ENCODE results near the gene PHOSPHO1.
"Not testable (repeated sequence)": the region's sequence is repeated elsewhere in the genome, so short reads cannot be mapped to it uniquely, and the experiment has no call there.

Gene PHOSPHO1

DNA sequence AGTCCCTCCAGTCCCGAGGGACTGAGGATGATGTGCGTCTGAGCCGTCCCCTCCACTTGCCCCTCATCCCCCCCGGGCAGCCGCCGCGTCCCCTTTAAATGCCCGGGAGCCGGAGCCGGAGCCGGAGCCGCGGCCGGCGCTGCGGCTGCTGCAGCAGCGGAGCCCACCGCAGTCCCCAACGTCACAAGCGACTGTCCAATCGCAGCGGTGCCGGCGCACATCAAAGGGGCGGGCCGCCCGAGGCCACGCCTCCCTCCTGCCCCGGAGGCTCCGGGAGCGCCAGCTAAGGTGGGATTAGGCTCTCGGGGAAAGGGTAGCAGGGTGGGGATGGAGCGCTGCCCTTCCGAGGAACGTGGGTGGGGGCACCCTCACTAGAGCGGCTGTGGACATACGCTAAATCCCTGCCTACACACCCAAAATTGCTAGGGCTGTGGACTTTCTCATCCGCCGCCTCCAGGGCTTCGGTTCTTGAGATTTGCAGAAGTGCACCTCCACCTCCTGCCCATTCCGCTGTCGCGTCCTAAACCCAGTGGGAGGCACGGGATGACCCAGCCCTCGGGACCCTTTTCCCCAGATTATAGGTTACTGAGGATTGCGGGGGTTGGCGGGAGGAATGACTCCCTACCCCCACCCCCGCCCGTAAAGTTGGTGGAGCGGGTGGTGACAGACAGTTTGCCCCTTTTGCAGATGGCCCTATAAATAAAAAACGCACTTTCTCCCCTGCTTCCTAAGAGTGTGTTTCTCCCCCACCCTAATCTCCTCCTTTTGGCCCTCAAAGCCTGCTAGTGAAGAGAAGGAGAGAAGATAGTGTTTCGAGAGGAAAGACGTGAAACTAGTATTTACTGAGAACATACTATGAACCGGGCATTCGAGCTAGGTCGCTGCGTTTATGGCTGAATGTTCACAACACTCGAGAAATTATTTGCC is at the start of gene PHOSPHO1:
PHOSPHO1 (minus strand) TSS at position 152 of the 927 bp plus-strand sequence. CDS start 4,096 bp downstream, outside the sequence.
- DNase-seq: peak; percentile 78

GRCh38 chr17:49280061-49280460 is 49.5 kb upstream of the PHOSPHO1 start:
- no peak for DNase-seq

DNA sequence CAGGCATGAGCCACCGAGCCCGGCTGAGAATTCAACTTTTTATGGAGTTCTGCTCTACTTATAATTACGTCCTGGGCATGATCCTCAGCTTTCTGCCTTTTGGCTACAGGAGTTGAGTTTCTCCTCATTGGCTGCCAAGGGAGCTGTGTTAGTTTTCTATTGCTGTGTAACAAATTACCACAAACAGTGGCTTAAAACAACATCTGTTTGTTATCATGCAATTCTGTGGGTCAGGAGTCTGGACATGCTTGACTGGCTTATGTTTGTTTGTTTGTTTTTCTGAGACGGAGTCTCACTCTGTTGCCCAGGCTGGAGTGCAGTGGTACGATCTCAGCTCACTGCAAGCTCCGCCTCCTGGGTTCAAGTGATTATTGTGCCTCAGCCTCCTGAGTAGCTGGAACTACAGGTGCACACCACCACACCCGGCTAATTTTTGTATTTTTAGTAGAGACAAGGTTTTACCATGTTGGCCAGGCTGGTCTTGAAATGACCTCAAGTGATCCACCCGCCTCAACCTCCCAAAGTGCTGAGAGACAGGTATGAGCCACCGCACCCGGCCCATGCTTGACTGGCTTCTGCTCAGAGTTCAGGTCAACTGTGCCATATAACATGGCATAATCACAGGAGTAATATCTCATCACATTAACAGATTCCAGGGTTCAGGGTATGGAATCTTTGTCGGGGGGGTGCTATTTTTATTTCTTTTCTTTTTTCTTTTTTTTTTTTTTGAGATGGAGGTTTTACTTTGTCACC is 48.9 kb upstream of the PHOSPHO1 start:
- DNase-seq: not testable (repeated sequence)

GRCh38 chr17:49278076-49278475 is 47.5 kb upstream of the PHOSPHO1 start:
- DNase-seq: no peak

DNA sequence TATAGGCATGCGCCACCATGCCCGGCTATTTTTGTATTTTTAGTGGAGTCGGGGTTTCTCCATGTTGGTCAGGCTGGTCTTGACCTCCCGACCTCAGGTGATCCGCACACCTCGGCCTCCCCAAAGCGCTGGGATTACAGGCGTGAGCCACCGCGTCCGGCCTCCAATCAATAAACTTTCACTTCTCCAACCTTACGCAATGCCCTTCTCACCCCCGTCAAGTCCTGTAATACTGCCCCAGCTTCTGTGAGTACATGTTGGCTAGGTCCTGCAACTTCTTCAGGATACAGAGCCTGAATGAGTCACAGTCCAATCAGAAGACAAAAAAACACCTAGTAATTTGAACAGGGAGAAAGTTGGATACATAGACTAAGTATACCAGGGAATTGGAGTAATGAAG is 47.1 kb upstream of the PHOSPHO1 start:
- DNase-seq: no peak

GRCh38 chr17:49275981-49276380 is 45.4 kb upstream of the PHOSPHO1 start:
- not testable (repeated sequence) for DNase-seq

GRCh38 chr17:49269356-49269755 is 38.8 kb upstream of the PHOSPHO1 start:
- no peak for DNase-seq

- no peak for DNase-seq
Observed at GRCh38 chr17:49267912-49268311, 37.3 kb upstream of the PHOSPHO1 start.

DNA sequence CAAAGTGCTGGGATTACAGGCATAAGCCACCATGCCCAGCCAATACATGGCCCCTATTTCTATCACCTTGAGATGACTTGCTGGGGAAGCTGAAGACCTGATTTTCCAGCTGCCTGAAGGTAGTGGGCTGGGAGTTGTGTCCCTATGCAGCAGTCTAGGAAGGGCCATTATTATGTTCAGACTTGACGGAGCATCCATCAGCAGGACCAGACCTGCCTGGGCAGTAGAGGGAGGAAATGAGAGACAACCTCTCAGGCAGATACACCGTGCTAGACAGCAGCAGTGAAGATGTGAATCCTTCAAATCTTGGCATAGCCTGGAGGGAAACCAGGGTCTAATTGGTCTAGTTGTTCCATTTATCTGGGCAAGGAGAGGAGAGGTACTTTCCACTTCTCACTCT is 35.6 kb upstream of the PHOSPHO1 start:
- DNase-seq: no peak

DNA sequence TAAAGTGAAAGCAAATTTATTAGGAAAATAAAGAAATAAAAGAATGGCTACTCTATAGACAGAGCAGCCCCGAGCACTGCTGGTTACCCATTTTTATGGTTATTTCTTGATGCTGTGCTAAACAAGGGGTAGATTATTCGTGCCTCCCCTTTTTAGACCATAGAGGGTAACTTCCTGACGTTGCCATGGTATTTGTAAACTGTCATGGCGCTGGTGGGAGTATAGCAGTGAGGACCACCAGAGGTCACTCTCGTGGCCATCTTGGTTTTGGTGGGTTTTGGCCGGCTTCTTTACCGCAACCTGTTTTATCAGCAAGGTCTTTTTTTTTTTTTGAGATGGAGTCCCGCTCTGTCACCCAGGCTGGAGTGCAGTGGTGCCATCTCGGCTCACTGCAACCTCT is 31.0 kb upstream of the PHOSPHO1 start:
- DNase-seq: not testable (repeated sequence)

GRCh38 chr17:49260817-49261291 is 30.3 kb upstream of the PHOSPHO1 start:
- DNase-seq: peak; percentile 10

GRCh38 chr17:49260011-49260816 is 29.6 kb upstream of the PHOSPHO1 start:
- no peak for DNase-seq

- no peak for DNase-seq
Observed at GRCh38 chr17:49259663-49260010, 29.1 kb upstream of the PHOSPHO1 start.

DNA sequence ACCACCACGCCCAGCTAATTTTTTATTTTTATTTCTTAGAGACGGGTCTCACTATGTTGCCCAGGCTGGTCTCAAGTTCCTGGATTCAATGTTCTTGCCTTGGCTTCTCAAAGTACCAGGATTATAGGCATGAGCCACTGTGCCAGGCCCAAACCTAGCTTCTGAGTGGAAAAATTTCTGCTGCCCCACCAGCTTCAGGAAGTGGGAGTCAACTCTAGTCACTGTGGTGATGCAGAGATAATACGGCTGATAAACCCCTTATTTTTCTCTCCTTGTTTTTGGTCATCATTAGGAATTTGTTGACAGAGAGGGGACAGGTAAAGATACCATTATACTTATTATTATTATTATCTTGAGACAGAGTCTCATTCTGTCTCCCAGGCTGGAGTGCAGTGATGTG is 27.8 kb upstream of the PHOSPHO1 start:
- no peak for DNase-seq

- no peak for DNase-seq
Observed at GRCh38 chr17:49255125-49255524, 24.5 kb upstream of the PHOSPHO1 start.

DNA sequence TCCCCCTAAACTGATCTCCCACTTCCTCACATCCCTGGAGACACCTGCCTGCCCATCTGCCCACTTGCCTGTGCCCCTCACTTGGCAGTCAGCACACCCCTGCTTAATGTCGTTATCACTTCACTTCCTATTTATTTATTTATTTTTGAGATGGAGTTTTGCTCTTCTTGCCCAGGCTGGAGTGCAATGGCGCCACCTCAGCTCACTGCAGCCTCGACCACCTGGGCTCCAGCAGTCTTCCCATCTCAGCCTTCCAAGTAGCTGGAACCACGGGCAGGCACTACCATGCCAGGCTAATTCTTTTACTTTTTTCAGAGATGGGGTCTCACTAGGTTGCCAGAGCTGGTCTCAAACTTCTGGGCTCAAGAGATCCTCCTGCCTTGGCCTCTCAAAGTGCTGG is 23.5 kb upstream of the PHOSPHO1 start:
- no peak for DNase-seq

GRCh38 chr17:49252148-49252695 is 21.6 kb upstream of the PHOSPHO1 start:
- DNase-seq: no peak

- DNase-seq: no peak
Observed at GRCh38 chr17:49249890-49250522, 19.4 kb upstream of the PHOSPHO1 start.

DNA sequence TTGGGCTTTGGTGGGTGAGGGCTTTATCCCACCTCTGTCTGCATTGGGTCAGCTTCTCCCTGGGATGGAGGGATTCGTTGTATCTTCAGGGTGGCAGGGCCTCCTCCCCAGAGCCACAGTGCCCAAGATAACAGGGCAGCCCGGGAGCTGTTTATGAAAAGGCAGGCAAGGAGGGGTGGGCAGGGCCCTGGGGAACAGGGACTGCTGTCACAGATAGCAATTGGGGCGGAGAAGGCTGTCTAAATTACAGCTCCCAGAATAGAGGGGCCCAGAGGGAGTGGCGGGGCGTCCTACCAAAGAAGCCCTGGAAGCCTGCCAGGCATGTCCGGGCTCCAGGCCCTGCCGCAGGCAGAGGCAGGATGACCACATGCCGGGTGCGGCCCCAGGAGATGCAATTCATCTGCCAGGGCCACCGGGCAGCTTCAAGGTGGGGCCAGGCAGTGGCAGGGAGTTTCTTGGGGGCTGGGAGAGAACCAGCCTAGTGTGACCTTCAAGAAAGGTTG is 18.8 kb upstream of the PHOSPHO1 start:
- DNase-seq: no peak

GRCh38 chr17:49247944-49248343 is 17.4 kb upstream of the PHOSPHO1 start:
- DNase-seq: no peak

GRCh38 chr17:49244839-49245238 is 14.3 kb upstream of the PHOSPHO1 start:
- no peak for DNase-seq

- no peak for DNase-seq
Observed at GRCh38 chr17:49242813-49243212, 12.2 kb upstream of the PHOSPHO1 start.
